K562 (cell line): Measurements from ENCODE around the gene AANAT. TPM values are rescaled to one million over a fixed set of nuclear protein-coding genes. Genes with fewer than 3 reads are reported as not detected.

Experiments used
- ATAC-seq: fragments of 200-7000 bp; cut with Tn5 transposase; 3 replicates; pipeline ENCODE4 v1.9.1; 2020; ENCODE audit warnings: moderate library complexity
- BruUV-seq: library from RNA; stranded (reverse); fragments of 400-500 nt; replicated peaks from 2 replicates; lab custom pipeline; 2021; lab: Mats Ljungman, UMichigan
- CTCF ChIA-PET: fragments of 300-600 bp; formaldehyde crosslinking; extraction: SDS; loops from one replicate; lab custom pipeline; 2021; ENCODE audit warnings: low intra/inter-chr PET ratio; lab: Yijun Ruan, JAX
- POLR2A ChIA-PET: fragments of 300-600, 350-650 bp; sonication (Branson Sonifier 250); formaldehyde crosslinking; extraction: SDS; loops from one replicate; lab custom pipeline; 2021; ENCODE audit warnings: antibody characterized with exemption, inconsistent platforms; lab: Yijun Ruan, JAX
- DNase-seq, 4 experiments: peaks; one replicate each; pipeline versions ENCODE4 v3.0.0 to v3.0.0-alpha.2; 2011 to 2018; ENCODE audit warnings: low spot score in 3 of 4, mixed read lengths in 3 of 4; ENCODE audit errors: extremely low read depth in 1 of 4
- FAIRE-seq: peaks from 2 replicates; lab custom pipeline; 2011; peaks lifted over from hg19 to GRCh38; lab: Jason Lieb, UNC
- H2AFZ ChIP-seq: 2 replicates; pipeline ENCODE4 v1.6.0; 2011; ENCODE audit warnings: low read depth, low read length, control low read depth, inconsistent platforms
- H3K27ac ChIP-seq: fragments of 200-600 bp; 3 replicates; pipeline ENCODE4 v1.8.0; 2011; ENCODE audit warnings: low read depth, mild to moderate bottlenecking, control low read depth, inconsistent platforms, low read length, moderate library complexity, mixed read lengths; ENCODE audit errors: extremely low read depth
- H3K27me3 ChIP-seq, 2 experiments: fragments of 300-600 bp in 1 of 2; 2 replicates in 1 of 2; 3 replicates in 1 of 2; pipeline versions ENCODE4 v1.6.0 to v1.8.0; 2011; ENCODE audit warnings: inconsistent platforms in 2 of 2, low read length in 2 of 2, mild to moderate bottlenecking in 1 of 2, mixed read lengths in 1 of 2, moderate library complexity in 1 of 2; ENCODE audit not compliant: control insufficient read depth in 2 of 2, insufficient read depth in 2 of 2
- H3K36me3 ChIP-seq: fragments of 300-600 bp; 3 replicates; pipeline ENCODE4 v1.8.0; 2011; ENCODE audit warnings: mild to moderate bottlenecking, low read length, inconsistent platforms; ENCODE audit not compliant: control insufficient read depth, insufficient read depth
- H3K4me1 ChIP-seq, 2 experiments: fragments of 200-600 bp in 1 of 2; replicated peaks in 1 of 2; 2 replicates in 1 of 2; 3 replicates in 1 of 2; pipeline versions ENCODE4 v1.5.1 to v1.8.0; 2011; ENCODE audit warnings: inconsistent platforms in 2 of 2, low read length in 2 of 2, mild to moderate bottlenecking in 1 of 2, mixed read lengths in 1 of 2, moderate library complexity in 1 of 2; ENCODE audit not compliant: control insufficient read depth in 2 of 2, insufficient read depth in 2 of 2
- H3K4me2 ChIP-seq: 2 replicates; pipeline ENCODE4 v1.6.1; 2011; ENCODE audit warnings: low read length, control low read depth, inconsistent platforms, mixed read lengths; ENCODE audit not compliant: insufficient read depth
- H3K4me3 ChIP-seq: fragments of 200-600 bp; sonication (generic), shearing (Covaris generic); 2 replicates; pipeline ENCODE4 v1.5.1; 2016; ENCODE audit warnings: control low read depth, inconsistent platforms
- H3K79me2 ChIP-seq: fragments of 200-600 bp; 3 replicates; pipeline ENCODE4 v1.8.0; 2011; ENCODE audit warnings: low read length, inconsistent platforms; ENCODE audit not compliant: control insufficient read depth, insufficient read depth
- H3K9ac ChIP-seq, 2 experiments: 2 replicates each; pipeline versions ENCODE4 v1.6.0 to v1.6.1; 2011; ENCODE audit warnings: low read depth in 2 of 2, low read length in 2 of 2, control low read depth in 1 of 2, inconsistent platforms in 1 of 2, mild to moderate bottlenecking in 1 of 2, mixed read lengths in 1 of 2; ENCODE audit not compliant: insufficient read depth in 1 of 2
- H3K9me1 ChIP-seq: one replicate; pipeline ENCODE4 v1.6.0; 2011; ENCODE audit warnings: inconsistent platforms, mild to moderate bottlenecking, low read length, moderate library complexity; ENCODE audit not compliant: control insufficient read depth, insufficient read depth
- H3K9me3 ChIP-seq: replicated peaks from 2 replicates; pipeline ENCODE4 v1.5.1; 2011; ENCODE audit warnings: low read depth, low read length, inconsistent platforms; ENCODE audit not compliant: control insufficient read depth, insufficient read depth
- H4K20me1 ChIP-seq: replicated peaks from 2 replicates; pipeline ENCODE4 v1.6.1; 2011; ENCODE audit warnings: low read length, inconsistent platforms, mixed read lengths; ENCODE audit not compliant: control insufficient read depth, insufficient read depth
- BCLAF1 ChIP-seq, 2 experiments: fragments of 450-650 bp in 1 of 2; IDR thresholded peaks; 2 replicates each; pipeline ENCODE4 v1.6.1; 2011 to 2017; ENCODE audit warnings: low read depth in 2 of 2, antibody characterized with exemption in 1 of 2, borderline replicate concordance in 1 of 2, low read length in 1 of 2, mild to moderate bottlenecking in 1 of 2, mixed read lengths in 1 of 2; ENCODE audit not compliant: control insufficient read depth in 1 of 2
- DPF2 ChIP-seq: fragments of 450-650 bp; IDR thresholded peaks from 2 replicates; pipeline ENCODE4 v1.6.1; 2016
- MLLT1 ChIP-seq, 2 experiments: fragments of 450-650 bp; IDR thresholded peaks; 2 replicates each; pipeline ENCODE4 v1.6.1; 2016
- NKRF ChIP-seq: fragments of 450-650 bp; IDR thresholded peaks from 2 replicates; pipeline ENCODE4 v1.6.1; 2016; ENCODE audit warnings: borderline replicate concordance
- PHF20 ChIP-seq: fragments of 450-650 bp; IDR thresholded peaks from 2 replicates; pipeline ENCODE4 v1.6.1; 2018; ENCODE audit not compliant: partially characterized antibody
- SRSF9 ChIP-seq: fragments of 200-400 bp; formaldehyde crosslinking; IDR thresholded peaks from 2 replicates; pipeline ENCODE4 v1.6.1; 2017; ENCODE audit warnings: low read depth, low read length, borderline replicate concordance
- TRIM25 ChIP-seq: fragments of 450-650 bp; IDR thresholded peaks from 2 replicates; pipeline ENCODE4 v1.7.0; 2016; ENCODE audit warnings: borderline replicate concordance
- ZBTB12 ChIP-seq: fragments of 250-450 bp; sonication (Bioruptor Pico); IDR thresholded peaks from 2 replicates; pipeline ENCODE4 v1.4.0; 2020
- ZNF384 ChIP-seq: IDR thresholded peaks from 2 replicates; pipeline ENCODE4 v1.6.1; 2012; ENCODE audit warnings: low read depth, low read length, improper control_type of control experiment
- WGBS: fragments of 100-300 bp; shearing (Covaris generic); methylation state at CpG from one replicate; pipeline ENCODE4 v1.1.6; 2016; ENCODE audit warnings: low coverage, mixed read lengths; ENCODE audit not compliant: insufficient coverage; ENCODE audit errors: missing lambda C conversion rate; 5-methylcytosine and 5-hydroxymethylcytosine counted together
- in situ Hi-C: fragments of 300-500 bp; cut with MboI; formaldehyde crosslinking; loops from 4 replicates; pipeline ENCODE4 v1.15.0; 2018; ENCODE audit warnings: inconsistent platforms, mixed read lengths
- intact Hi-C: fragments of 100-400 bp; cut with micrococcal nuclease; formaldehyde crosslinking; loops from 2 replicates; pipeline ENCODE4 v1.14.2; 2022
- polyA plus RNA-seq, 8 experiments: library from polyadenylated mRNA; depleted of rRNA in 4 of 8; stranded (reverse) in 5 of 8; unstranded in 3 of 8; fragments of >200 nt; fragmentation: Nextera tagmentation in 2 of 8; fragmentation: Illumina TruSeq in 1 of 8; extraction: Ambion mirVana in 2 of 8; extraction: Trizol in 1 of 8; gene quantifications; 2 replicates each; pipeline versions ENCODE4 v1.2.1 to v1.2.3, GENCODE V29; 2011 to 2014; ENCODE audit warnings: inconsistent platforms in 1 of 8, missing spikeins in 1 of 8
- total RNA-seq, 7 experiments: library from RNA; depleted of rRNA in 6 of 7; stranded (reverse); fragments of >200 nt in 6 of 7; fragmentation: Illumina TruSeq in 2 of 7; extraction: Trizol in 2 of 7; gene quantifications; 2 replicates each; pipeline versions ENCODE4 v1.2.1 to v1.2.3, GENCODE V29; 2011 to 2021; ENCODE audit warnings: low replicate concordance in 1 of 7

The AANAT gene
- total and polyA plus RNA-seq, 9 of the 15 experiments (the other 6 are each of a cell fraction or from before 2014, with no cell fraction given), result not detected

GRCh38 chr17:76420356-76421043 lies 46.9 kb upstream of the AANAT start:
- in situ Hi-C loops (no loop called here), intact Hi-C loops (no loop called here)
- FAIRE-seq (no peak), DNase-seq (no peak), ATAC-seq (no peak)
- Histone ChIP-seq H3K4me1 (peaks cover 8 to 28% of the 10 kb centered on the region in 2 experiments; a peak in 4 of 5 replicates), H3K9me3 (no peaks in the 10 kb centered on the region), H3K27me3 (no peaks in the 10 kb centered on the region), H4K20me1 (peaks cover 13% of the 10 kb centered on the region), H3K9me1 (no peaks in the 10 kb centered on the region), H3K4me2 (no peak overlapping the region), H3K27ac (no peak overlapping the region), H3K9ac (no peak overlapping the region; a peak in 1 of 4 replicates), H3K36me3 (peaks cover 9% of the 10 kb centered on the region; the same call in 2 of the 3 replicates), H2AFZ (no peak overlapping the region), H3K79me2 (peaks cover 49% of the 10 kb centered on the region), H3K4me3 (no peak overlapping the region)
- ChIA-PET POLR2A (interaction anchor here (0.6 kb wide), 2 partner anchors 80 to 120 kb away, joined by 3 read pairs; no protein-coding TSS in a partner anchor), CTCF (no interaction called here)
- BruUV-seq, result no TSS peak
- 69% methylated on average over 10 of the region's 10 CpGs for WGBS
- no peak for TF ChIP-seq NKRF
- TF ChIP-seq ZNF384, result no peak
- no peak for TF ChIP-seq SRSF9
- TF ChIP-seq DPF2, result no peak
- no peak for TF ChIP-seq TRIM25
- no peak for TF ChIP-seq ZBTB12 (CRISPR knock-in tag)
- no peak for TF ChIP-seq BCLAF1 (IDR thresholded peaks at IDR 0.05; ENCODE audit: borderline replicate concordance in 1 of 2, control insufficient read depth in 1 of 2, low read depth in 2 of 2, low read length in 1 of 2)
- no peak for TF ChIP-seq PHF20
- no peak for TF ChIP-seq MLLT1 (IDR thresholded peaks at IDR 0.05)
